H54 (cell line): ENCODE data around the gene FUT7.

Source experiments
- DNase-seq: peaks from one replicate; pipeline ENCODE4 v3.0.0; 2011; ENCODE audit warnings: low spot score, mixed read lengths; ENCODE audit not compliant: insufficient read length
- FAIRE-seq: peaks from 3 replicates; lab custom pipeline; 2011; peaks lifted over from hg19 to GRCh38; lab: Jason Lieb, UNC
- POLR2A ChIP-seq: IDR thresholded peaks from 2 replicates; pipeline ENCODE4 v1.6.1; 2011; ENCODE audit warnings: low read depth, mild to moderate bottlenecking, low read length

Gene FUT7

GRCh38 chr9:137027369-137028262 lies 4.3 kb downstream of the FUT7 start, which contains the start of gene ABCA2:
Gene ABCA2, minus strand, starts transcription at chr9:137028237. Its CDS starts 97 bp downstream, at chr9:137028140.
- peak; percentile 85 for DNase-seq
- FAIRE-seq, result no peak
- peak; percentile 51 for TF ChIP-seq POLR2A

DNA sequence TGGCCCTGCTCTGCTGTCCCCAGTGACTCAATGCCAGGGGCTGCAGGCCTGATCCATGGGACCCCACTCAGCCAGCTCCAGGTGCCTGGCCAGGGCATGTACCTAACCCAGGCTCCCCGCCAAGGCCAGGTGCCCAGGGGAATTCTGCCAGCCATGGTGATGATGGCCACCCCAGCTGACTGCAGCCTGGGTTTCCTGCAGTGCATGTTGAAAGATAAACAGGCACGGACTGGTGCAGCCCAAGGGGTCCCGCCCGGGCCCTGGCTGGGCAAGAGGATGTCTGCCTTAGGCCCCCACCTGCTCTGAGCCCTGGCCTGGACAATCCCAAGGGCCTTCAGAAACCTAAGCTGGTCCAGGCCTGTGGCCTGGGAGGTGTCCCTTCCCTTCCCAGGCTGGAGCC lies 5.1 kb downstream of the FUT7 start:
- no peak for DNase-seq

DNA sequence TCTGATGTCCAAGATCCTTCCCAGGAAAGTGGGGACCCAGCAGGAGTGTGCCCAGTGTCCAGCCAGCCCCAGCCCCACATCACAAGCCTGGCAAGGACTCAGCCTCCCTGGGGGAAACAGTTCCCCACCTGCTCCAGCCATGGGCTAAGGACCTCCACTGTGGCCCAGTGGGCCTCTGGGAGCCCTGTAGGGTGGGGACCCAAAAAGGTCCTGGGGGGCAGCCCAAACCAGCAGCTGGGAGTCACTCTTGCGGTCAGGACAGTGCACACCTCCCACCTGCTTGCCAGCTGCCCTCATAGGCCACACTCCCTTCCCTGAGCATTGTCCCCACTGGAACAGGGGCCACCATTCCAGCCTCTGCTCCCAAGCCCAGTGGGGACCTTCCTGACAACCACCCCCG lies 5.5 kb downstream of the FUT7 start:
- FAIRE-seq, result no peak
- no peak for TF ChIP-seq POLR2A

More for the DNA sequence above, 5.1 kb downstream of the FUT7 start:
- TF ChIP-seq POLR2A, result no peak
- no peak for FAIRE-seq

DNA sequence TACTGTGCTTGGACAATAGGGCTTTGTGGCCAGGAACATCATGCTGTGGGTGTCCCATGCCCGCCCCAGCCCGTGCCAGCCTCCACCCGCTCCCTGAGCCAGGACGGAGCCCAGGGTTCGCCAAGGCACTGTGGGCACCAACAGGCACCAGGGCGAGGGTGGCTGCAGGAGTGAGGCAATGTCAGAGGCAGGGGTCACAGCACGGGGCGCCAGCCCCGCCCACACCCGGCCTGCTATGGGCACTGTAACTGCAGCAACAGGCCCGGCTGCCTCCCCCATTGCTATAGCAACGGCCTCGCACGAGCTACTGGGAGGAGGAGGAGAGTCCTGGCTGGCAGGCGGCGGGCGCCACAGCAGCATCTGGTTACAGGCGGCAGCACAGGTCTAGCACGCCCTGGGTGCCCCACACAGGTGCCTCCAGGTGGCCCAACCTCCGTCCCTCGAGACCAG lies 6.3 kb downstream of the FUT7 start:
- DNase-seq (no peak), FAIRE-seq (no peak)
- TF ChIP-seq POLR2A, result no peak

More for the DNA sequence above, 5.5 kb downstream of the FUT7 start:
- DNase-seq, result no peak

- FAIRE-seq (no peak), DNase-seq (no peak)
- TF ChIP-seq POLR2A, result no peak
These were observed 8.3 kb downstream of the FUT7 start for GRCh38 chr9:137023583-137023991.

DNA sequence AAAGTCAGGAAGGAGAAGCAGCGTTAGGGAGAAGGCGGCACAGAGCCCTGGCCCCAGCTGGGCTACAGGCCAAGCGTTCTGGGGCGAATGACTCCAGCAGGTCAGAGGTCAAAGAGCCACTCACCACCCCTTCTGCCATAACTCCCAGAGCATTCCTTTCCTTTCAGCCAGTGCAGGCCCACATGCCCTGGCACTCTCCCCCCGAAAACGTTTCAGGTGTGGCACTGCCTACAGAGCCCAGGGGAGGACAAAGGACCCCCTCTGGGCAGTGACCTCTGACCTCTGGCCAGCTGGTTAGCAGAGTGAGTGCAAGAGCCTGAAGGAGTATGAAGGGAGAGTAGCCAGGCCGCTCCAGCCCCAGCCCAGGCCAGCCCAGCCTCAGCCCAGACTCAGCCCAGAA lies 8.7 kb downstream of the FUT7 start:
- no peak for FAIRE-seq
- no peak for TF ChIP-seq POLR2A
- DNase-seq, result no peak

GRCh38 chr9:137022662-137023008 lies 9.3 kb downstream of the FUT7 start:
- no peak for TF ChIP-seq POLR2A
- DNase-seq (no peak), FAIRE-seq (no peak)

DNA sequence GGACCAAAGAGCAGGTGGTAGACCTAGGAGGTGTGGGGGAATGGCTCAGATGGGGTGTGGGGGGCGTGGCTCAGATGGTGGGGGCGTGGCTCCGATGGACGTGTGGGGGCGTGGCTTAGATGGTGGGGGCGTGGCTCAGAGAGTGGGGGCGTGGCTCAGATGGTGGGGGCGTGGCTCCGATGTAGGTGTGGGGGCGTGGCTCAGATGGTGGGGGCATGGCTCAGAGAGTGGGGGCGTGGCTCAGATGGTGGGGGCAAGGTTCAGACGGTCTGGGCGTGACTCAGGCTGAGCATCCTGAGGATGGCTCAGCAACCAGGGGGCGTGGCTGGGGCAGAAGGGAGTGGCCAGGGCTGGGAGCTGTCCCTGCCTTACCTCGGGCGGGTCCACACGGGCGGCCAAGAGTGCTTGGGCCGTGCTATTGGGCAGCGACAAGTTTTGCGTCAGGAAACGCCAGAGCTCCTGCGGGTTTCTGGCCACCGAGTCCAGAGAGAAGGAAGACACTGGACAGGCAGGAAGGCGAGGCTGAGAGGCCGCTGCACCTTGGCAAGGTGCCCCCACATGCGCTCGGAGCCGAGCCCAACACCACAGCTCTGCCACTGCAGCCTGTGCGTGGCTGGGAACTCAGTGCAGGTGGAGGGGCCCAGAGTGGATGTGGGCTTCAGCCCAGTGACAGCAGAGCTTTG lies 9.8 kb downstream of the FUT7 start:
- DNase-seq (peak; percentile 99), FAIRE-seq (peak; percentile 97)
- TF ChIP-seq POLR2A, result no peak

DNA sequence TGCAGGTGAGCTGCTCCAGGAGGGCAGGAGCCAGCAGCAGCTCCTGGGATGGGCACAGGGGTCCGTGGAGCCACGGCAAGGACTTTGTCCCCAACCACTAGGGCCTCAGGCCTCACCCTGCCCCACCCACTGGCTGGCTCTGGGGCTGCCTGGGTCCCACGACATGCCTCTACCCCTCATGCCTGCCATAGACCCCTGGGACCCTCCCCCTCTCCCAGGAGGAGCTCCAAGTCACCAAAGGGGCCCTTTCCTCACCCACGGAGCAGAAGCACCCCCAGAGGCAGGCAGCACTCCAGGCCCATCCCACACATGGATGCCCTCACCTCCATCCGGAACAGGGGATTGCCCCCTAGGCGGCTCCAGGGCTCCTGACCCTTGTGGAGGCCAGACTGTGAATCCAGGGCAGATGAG lies 10.3 kb downstream of the FUT7 start:
- FAIRE-seq, result no peak
- no peak for DNase-seq
- TF ChIP-seq POLR2A, result no peak

GRCh38 chr9:137020771-137021567 lies 10.9 kb downstream of the FUT7 start:
- no peak for TF ChIP-seq POLR2A
- DNase-seq (no peak), FAIRE-seq (no peak)

DNA sequence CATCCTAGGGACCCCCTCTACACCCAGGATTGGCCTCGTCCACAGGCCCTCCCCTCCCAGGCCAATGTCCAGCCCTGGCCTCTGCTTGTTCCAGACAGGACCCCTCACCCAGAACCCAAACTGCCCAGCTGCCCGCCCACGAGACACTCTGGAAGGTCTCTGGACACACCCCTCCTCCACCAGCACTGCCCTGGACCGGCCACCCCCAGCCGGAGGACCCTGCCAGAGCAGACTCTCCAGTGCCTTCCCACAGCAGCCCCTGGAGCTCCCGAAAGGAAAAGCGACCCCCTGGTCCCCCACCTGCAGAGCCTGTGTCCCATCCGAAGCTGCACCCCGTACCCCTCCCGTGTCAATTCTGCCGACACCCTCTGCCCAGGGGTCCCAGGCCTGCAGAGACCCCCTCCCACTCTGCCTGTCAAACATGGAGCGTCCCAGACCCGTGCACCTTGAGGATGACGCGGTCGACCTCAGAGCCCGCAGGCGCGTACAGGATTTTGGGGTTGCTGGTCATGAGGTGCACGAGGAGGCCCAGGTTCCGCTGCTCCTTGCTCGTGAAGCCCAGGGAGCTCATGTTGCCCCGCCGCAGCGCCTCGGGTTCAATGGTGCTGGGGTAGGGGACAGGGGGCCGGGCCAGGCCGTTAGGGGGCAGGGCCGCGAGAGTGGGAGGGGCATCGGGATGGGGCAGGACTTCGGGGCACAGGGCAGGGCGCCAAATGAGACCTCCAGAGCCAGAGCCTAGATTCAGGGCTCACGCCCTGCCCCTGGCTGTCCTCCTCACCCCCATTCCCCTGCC lies 11.8 kb downstream of the FUT7 start:
- no peak for FAIRE-seq
- no peak for DNase-seq
- TF ChIP-seq POLR2A, result no peak

GRCh38 chr9:137018761-137019559 lies 12.9 kb downstream of the FUT7 start:
- TF ChIP-seq POLR2A, result no peak
- no peak for DNase-seq
- no peak for FAIRE-seq
